ENCODE measurements around the gene AMPD2.

AMPD2 gene

GRCh38 chr1:109631513-109632505, 12.2 kb downstream of the AMPD2 start:
- no peak for FAIRE-seq

GRCh38 chr1:109632671-109633346, 13.2 kb downstream of the AMPD2 start:
- FAIRE-seq: no peak

GRCh38 chr1:109634292-109634691, 14.7 kb downstream of the AMPD2 start:
- no peak for FAIRE-seq

GRCh38 chr1:109634771-109635750, 15.4 kb downstream of the AMPD2 start:
- no peak for FAIRE-seq

- no peak for FAIRE-seq
Observed at GRCh38 chr1:109635862-109636200, 16.2 kb downstream of the AMPD2 start.

- no peak for FAIRE-seq
Observed at GRCh38 chr1:109636201-109636952, 16.7 kb downstream of the AMPD2 start.

GRCh38 chr1:109637446-109637845, 17.8 kb downstream of the AMPD2 start:
- no peak for FAIRE-seq

- no peak for FAIRE-seq
Observed at GRCh38 chr1:109639063-109639840, 19.6 kb downstream of the AMPD2 start.

GRCh38 chr1:109639841-109640184, 20.2 kb downstream of the AMPD2 start:
- FAIRE-seq: no peak

- FAIRE-seq: peak; percentile 8
Observed at GRCh38 chr1:109640285-109640865, 20.7 kb downstream of the AMPD2 start.

GRCh38 chr1:109641078-109641740, 21.6 kb downstream of the AMPD2 start:
- no peak for FAIRE-seq

GRCh38 chr1:109641861-109642260, 22.2 kb downstream of the AMPD2 start:
- FAIRE-seq: no peak

- no peak for FAIRE-seq
Observed at GRCh38 chr1:109642626-109643025, 23.0 kb downstream of the AMPD2 start.

- peak; percentile 15 for FAIRE-seq
Observed at GRCh38 chr1:109643385-109644230, 24.0 kb downstream of the AMPD2 start.

GRCh38 chr1:109644670-109645069, 25.0 kb downstream of the AMPD2 start:
- FAIRE-seq: no peak

- FAIRE-seq: peak; percentile 97
Observed at GRCh38 chr1:109649491-109649914, 29.9 kb downstream of the AMPD2 start.

- no peak for FAIRE-seq
Observed at GRCh38 chr1:109650609-109651008, 31.0 kb downstream of the AMPD2 start.

- FAIRE-seq: no peak
Observed at GRCh38 chr1:109652402-109652801, 32.8 kb downstream of the AMPD2 start.

GRCh38 chr1:109653306-109653705, 33.7 kb downstream of the AMPD2 start:
- no peak for FAIRE-seq

Data from G401.6 (cell line).